HS-5 (cell line): ENCODE measurements around the gene RNF212.

Experiments used
- DNase-seq: peaks from one replicate; pipeline ENCODE4 v3.0.0-alpha.2; 2012; ENCODE audit warnings: low read depth

Gene RNF212

GRCh38 chr4:1036095-1036494 is 77.3 kb downstream of the RNF212 start:
- no peak for DNase-seq

- no peak for DNase-seq
Observed at GRCh38 chr4:1035510-1035909, 77.9 kb downstream of the RNF212 start.

DNA sequence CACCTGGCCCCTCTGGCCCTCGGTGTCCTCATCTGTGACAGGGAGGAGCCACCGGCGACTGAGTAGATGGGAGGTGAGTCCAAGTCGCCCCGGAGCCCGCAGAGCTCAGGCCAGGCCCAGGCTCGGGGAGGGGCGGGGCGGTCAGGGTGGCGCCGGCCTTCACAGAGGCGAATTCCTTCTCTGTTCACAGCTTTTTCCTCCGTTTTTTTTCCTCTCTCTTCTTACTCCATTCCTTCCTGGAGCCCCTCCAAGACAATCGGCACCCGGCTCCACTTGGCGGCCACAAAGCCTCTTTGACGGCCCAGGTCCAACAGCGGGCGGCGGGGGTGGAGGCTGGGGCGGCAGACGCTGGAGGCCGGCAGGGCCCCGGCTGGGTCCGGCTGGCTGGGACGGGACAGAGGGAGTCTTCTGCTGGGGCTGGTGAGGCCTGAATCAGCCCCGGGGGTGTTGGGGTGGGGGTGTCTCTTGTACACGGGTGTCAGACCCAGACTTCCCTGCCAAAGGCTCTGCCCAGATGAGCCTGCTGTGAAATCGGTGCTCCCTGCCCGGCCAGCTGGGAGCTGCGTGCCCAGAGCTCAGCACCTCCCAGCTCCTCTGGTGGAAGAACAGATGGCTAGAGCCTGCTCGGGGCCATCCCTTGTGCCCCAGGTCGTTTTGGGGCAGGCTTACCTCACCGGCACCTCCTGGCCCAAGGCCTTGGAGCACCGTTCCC is 79.4 kb downstream of the RNF212 start:
- DNase-seq: no peak

- DNase-seq: no peak
Observed at GRCh38 chr4:1032861-1033260, 80.5 kb downstream of the RNF212 start.

DNA sequence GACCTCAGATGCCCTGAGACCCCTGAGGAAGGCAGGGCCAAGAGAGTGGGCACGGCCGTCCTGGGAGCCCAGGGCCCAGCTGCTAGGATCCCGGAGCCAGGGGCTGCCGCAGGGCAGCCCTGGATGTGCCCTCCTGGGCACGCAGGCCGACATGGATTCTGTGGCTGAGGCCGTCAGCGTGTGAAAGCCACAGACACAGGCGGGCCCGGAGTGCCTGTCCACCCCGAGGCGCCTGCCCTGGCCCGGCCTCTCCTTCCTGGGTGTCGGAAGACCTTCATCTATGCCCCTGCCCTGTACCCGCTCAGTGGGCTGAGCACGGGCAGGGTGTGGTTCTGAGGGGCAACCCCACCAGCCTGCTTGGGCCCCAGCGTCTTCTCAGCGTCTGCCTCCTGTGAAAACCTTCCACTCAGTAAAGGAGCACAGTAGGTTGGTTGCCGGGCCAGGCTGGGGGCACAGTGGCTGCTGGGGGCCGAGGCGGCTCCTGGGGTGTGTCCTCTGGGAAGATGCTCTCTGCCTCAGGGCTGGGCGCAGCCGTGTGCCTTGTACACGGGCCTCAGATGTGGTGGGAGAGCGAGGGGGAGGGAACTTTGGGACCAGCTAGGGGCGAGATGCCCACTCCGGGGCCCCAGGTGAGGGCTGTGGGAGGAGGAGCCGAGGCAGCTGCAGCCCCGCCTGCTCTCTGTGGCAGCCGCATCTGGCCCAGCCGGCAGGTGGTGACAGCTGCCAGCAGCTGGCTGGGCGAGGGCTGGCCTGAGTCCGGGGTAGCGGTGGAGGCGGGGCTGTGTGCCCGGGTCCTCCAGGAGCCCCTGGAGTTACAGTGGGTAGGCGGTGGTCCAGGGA is 81.2 kb downstream of the RNF212 start:
- no peak for DNase-seq

GRCh38 chr4:1031346-1031745 is 82.0 kb downstream of the RNF212 start:
- no peak for DNase-seq

DNA sequence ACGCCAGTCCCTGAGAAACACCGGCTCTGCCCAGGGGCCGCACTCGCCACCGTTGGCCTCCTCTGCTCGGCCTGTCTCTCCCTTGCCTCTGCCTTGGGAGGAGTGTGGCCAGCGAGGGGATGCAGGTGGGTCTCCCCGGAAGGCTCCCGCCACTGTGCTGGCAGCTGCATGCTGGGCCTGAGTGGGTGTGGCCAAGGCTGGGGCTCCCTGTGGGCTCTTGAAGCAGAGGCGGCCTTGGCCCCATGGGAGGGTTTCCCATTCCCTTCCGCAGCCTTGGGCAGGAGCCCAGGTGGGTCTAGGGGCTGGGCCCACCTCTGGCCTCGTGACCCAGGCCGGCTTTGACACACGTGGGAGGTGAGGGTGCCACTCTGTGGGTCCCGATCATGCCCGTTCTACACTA is 82.8 kb downstream of the RNF212 start:
- no peak for DNase-seq

DNA sequence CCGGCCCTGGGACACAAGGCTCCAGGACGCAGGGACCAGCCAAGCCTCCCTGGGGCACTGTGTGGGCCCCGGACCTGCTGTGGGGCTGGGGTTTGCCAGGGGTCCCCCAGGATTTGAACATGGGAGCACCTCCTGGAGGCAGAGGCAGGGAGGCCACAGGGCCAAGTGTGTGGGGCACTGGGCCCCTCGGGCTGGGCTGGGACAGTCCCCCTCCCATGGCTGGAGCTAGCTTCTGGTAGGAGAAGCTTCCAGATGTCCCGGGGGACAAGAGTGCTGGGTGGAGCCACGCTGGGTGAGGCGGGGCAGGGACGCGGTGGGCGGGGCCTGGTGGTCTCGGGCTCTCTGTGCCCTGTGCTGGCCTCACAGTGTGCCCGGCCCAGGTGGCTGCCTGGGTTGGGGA is 83.3 kb downstream of the RNF212 start:
- DNase-seq: no peak

GRCh38 chr4:1029529-1029928 is 83.8 kb downstream of the RNF212 start:
- no peak for DNase-seq

- DNase-seq: no peak
Observed at GRCh38 chr4:1028574-1029220, 84.7 kb downstream of the RNF212 start.

- no peak for DNase-seq
Observed at GRCh38 chr4:1027915-1028238, 85.5 kb downstream of the RNF212 start.

DNA sequence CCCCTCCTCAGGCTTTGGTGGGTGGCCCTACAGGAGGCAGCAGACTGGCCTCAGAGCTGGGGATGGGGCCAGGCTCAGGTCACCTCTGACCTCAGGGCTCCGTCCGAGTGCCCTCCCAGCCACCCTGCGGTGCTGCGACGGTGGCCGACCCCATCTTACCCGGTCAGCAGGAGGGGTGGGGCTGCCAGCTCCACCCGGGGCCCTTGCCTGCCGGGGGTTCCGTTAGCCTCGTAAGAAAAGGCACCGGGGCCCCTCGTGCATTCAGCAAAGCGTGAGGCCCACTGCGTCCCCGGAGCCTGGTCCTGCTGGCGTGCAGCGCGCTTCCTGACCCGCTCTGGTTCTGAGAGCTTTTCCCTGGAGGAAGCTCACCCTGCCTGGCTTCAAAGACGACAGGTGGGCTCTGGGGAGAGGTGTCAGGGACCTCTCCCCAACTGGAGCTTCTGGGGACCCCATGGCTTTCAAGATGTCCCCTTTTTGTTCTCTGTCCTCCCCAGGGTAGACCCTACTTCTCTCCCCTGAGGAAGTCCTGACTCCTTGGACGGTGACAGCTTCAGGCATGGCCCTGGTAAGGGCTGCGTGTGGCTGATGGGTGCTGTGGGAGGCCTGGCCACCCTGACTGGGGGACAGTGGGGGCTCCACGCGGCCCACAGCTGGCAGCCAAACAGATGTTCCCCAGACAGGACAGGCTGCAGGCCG is 86.0 kb downstream of the RNF212 start:
- DNase-seq: no peak

GRCh38 chr4:1026115-1026514 is 87.2 kb downstream of the RNF212 start:
- no peak for DNase-seq

GRCh38 chr4:1024882-1025545 is 88.3 kb downstream of the RNF212 start:
- no peak for DNase-seq

DNA sequence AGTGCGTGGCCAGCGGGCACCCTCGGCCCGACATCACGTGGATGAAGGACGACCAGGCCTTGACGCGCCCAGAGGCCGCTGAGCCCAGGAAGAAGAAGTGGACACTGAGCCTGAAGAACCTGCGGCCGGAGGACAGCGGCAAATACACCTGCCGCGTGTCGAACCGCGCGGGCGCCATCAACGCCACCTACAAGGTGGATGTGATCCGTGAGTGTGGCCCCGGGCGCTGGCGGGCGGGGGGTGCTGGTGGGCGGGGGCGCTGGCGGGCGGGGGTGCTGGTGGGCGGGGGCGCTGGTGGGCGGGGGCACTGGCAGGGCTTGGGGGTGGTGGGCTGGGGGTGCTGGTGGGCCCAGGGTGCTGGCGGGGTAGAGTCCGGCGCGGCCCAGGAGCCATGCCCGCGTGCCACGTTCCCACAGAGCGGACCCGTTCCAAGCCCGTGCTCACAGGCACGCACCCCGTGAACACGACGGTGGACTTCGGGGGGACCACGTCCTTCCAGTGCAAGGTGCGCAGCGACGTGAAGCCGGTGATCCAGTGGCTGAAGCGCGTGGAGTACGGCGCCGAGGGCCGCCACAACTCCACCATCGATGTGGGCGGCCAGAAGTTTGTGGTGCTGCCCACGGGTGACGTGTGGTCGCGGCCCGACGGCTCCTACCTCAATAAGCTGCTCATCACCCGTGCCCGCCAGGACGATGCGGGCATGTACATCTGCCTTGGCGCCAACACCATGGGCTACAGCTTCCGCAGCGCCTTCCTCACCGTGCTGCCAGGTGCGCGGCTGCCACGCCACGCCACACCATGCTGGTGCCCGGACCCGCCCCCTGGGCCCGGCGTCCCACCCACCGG is 89.2 kb downstream of the RNF212 start:
- no peak for DNase-seq

- DNase-seq: no peak
Observed at GRCh38 chr4:1023075-1023640, 90.2 kb downstream of the RNF212 start.

DNA sequence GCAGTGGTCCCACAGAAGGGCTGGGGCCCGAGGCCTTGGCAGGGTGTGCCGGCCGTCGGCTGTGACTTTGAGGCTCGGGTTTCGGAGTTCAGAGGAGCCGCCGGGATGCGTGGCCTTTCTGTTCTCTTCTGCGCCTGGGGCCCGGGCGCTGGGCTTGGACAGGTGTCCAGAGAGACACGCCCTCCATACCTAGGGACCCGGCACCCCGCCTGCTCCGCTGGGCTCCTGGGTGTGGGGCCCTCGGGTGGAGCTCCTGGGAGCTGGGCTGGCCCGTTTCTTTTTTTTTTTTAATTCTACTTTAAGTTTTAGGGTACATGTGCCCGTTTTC is 90.7 kb downstream of the RNF212 start:
- DNase-seq: no peak

DNA sequence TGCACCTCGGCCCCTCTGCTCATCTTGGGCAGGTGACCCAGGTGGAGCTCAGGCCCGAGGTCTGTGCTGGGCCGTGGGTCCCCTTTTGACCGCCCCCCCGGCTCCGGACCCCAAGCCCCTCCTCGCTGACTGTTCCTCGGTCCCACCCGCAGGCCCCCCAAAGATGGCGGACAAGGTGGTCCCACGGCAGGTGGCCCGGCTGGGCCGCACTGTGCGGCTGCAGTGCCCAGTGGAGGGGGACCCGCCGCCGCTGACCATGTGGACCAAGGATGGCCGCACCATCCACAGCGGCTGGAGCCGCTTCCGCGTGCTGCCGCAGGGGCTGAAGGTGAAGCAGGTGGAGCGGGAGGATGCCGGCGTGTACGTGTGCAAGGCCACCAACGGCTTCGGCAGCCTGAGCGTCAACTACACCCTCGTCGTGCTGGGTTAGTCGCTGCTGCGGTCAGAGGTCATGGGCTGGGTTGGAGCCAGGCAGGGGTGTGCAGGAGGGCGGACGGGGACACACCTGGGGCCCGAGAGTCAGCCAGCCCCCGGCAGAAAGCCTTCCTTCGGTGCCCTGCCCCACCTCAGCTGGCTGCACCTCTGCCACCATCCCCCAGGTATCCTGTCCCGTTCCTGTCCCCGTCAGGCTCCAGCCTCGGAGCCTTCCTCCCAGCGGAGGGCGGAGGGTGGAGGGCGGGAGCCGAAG is 91.2 kb downstream of the RNF212 start:
- no peak for DNase-seq
